Anterior cingulate cortex (tissue), 58 donors: ENCODE results near the gene SEC23IP.
"Not testable (repeated sequence)": the region's sequence is repeated elsewhere in the genome, so short reads cannot be mapped to it uniquely, and the experiment has no call there.

Source experiments
- DNase-seq, 58 donors: peaks; one replicate each; lab custom pipeline; 2025; lab: John Stamatoyannopoulos, UW

The SEC23IP gene

GRCh38 chr10:119892188-119893065 lies at the start of gene SEC23IP:
TSS of gene SEC23IP (plus strand) at chr10:119892730. CDS start at chr10:119892783, 53 bp downstream.
- DNase-seq: peak; percentile 88 to 99 (median 97)

GRCh38 chr10:119845656-119846055 lies 46.9 kb upstream of the SEC23IP start:
- DNase-seq: no peak

GRCh38 chr10:119849031-119849789 lies 43.3 kb upstream of the SEC23IP start:
- DNase-seq: no peak

- DNase-seq: no peak
Measured at GRCh38 chr10:119849944-119850343, 42.6 kb upstream of the SEC23IP start.

- DNase-seq: no peak
Measured at GRCh38 chr10:119852277-119852676, 40.3 kb upstream of the SEC23IP start.

GRCh38 chr10:119852822-119853221 lies 39.7 kb upstream of the SEC23IP start:
- no peak for DNase-seq

- DNase-seq: no peak
Measured at GRCh38 chr10:119853574-119853973, 39.0 kb upstream of the SEC23IP start.

- DNase-seq: no peak
Measured at GRCh38 chr10:119858063-119858462, 34.5 kb upstream of the SEC23IP start.

- DNase-seq: no peak
Measured at GRCh38 chr10:119859420-119860258, 32.9 kb upstream of the SEC23IP start.

GRCh38 chr10:119860866-119861607 lies 31.5 kb upstream of the SEC23IP start:
- no peak for DNase-seq

GRCh38 chr10:119862524-119862923 lies 30.0 kb upstream of the SEC23IP start:
- no peak for DNase-seq

GRCh38 chr10:119863951-119864565 lies 28.5 kb upstream of the SEC23IP start:
- DNase-seq: no peak

GRCh38 chr10:119865699-119866240 lies 26.8 kb upstream of the SEC23IP start:
- DNase-seq: no peak

- peak in 18 of 58 donors; percentile 2 to 51 (median 13) for DNase-seq
Measured at GRCh38 chr10:119867317-119867716, 25.2 kb upstream of the SEC23IP start.

GRCh38 chr10:119869398-119869797 lies 23.1 kb upstream of the SEC23IP start:
- DNase-seq: not testable (repeated sequence)

GRCh38 chr10:119871881-119872609 lies 20.5 kb upstream of the SEC23IP start:
- peak in 27 of 58 donors; percentile 2 to 56 (median 28) for DNase-seq

- no peak for DNase-seq
Measured at GRCh38 chr10:119872610-119872859, 20.0 kb upstream of the SEC23IP start, which contains the start of gene MCMBP. TSS of gene MCMBP (minus strand) at chr10:119872843. CDS start at chr10:119872584, 259 bp downstream.

- DNase-seq: peak; percentile 14 to 90 (median 82)
Measured at GRCh38 chr10:119872860-119873681, 19.5 kb upstream of the SEC23IP start.
